Measurements from ENCODE around the gene A3GALT2. TPM values are rescaled to one million over a fixed set of nuclear protein-coding genes. Genes with fewer than 3 reads are reported as not detected.

A3GALT2 gene
- total and polyA plus RNA-seq, 9 donors, result not detected

- no peak overlapping the region for H3K4me3 ChIP-seq
- intact Hi-C loops (cut with DNase I), result no loop called here
These were observed 43.6 kb upstream of the A3GALT2 start for GRCh38 chr1:33364565-33364918.

GRCh38 chr1:33363470-33363861 is 42.6 kb upstream of the A3GALT2 start:
- Histone ChIP-seq H3K9me3 (no peaks in the 10 kb centered on the region), H3K4me1 (ENCODE audit: insufficient read depth) (peaks cover 17% of the 10 kb centered on the region), H3K27ac (peak overlapping the region; percentile 55 to 68), H3K27me3 (no peaks in the 10 kb centered on the region), H3K36me3 (no peaks in the 10 kb centered on the region), H3K4me3 (no peak overlapping the region)
- WGBS, 3 donors, result 22 to 59% (median 35%) methylated on average over 5 of the region's 5 CpGs
- TF ChIP-seq EP300 (IDR thresholded peaks at IDR 0.05) (no peak), CTCF (IDR thresholded peaks at IDR 0.05) (no peak), POLR2A (IDR thresholded peaks at IDR 0.05) (no peak)
- peak in 1 of 5 donors; percentile 30 for DNase-seq
- intact Hi-C loops (cut with DNase I), result no loop called here

More at GRCh38 chr1:33364565-33364918, 43.6 kb upstream of the A3GALT2 start:
- no peaks in the 10 kb centered on the region for H3K27me3 ChIP-seq
- WGBS, 3 donors, result 15 to 16% (median 16%) methylated on average over 2 of the region's 2 CpGs
- H3K4me1 ChIP-seq (ENCODE audit: insufficient read depth), result peaks cover 17% of the 10 kb centered on the region
- peak overlapping the region; percentile 60 to 67 for H3K27ac ChIP-seq
- H3K36me3 ChIP-seq, result no peaks in the 10 kb centered on the region
- no peak for DNase-seq
- TF ChIP-seq POLR2A (IDR thresholded peaks at IDR 0.05) (no peak), EP300 (IDR thresholded peaks at IDR 0.05) (no peak), CTCF (IDR thresholded peaks at IDR 0.05) (no peak)
- H3K9me3 ChIP-seq, result no peaks in the 10 kb centered on the region

GRCh38 chr1:33363021-33363420 is 42.1 kb upstream of the A3GALT2 start:
- no peak overlapping the region for H3K4me3 ChIP-seq
- intact Hi-C loops (cut with DNase I), result no loop called here
- no peaks in the 10 kb centered on the region for H3K36me3 ChIP-seq
- 28 to 41% (median 31%) methylated on average over 5 of the region's 5 CpGs for WGBS, 3 donors
- H3K27me3 ChIP-seq, result no peaks in the 10 kb centered on the region
- no peaks in the 10 kb centered on the region for H3K9me3 ChIP-seq
- DNase-seq, result no peak
- H3K27ac ChIP-seq, result peak overlapping the region; percentile 35 to 68
- peaks cover 17% of the 10 kb centered on the region for H3K4me1 ChIP-seq (ENCODE audit: insufficient read depth)
- TF ChIP-seq POLR2A (IDR thresholded peaks at IDR 0.05) (no peak), EP300 (IDR thresholded peaks at IDR 0.05) (no peak), CTCF (IDR thresholded peaks at IDR 0.05) (no peak)

- DNase-seq, result no peak
- no peak for TF ChIP-seq POLR2A (IDR thresholded peaks at IDR 0.05)
- no peak for TF ChIP-seq CTCF (IDR thresholded peaks at IDR 0.05)
- no peak for TF ChIP-seq EP300 (IDR thresholded peaks at IDR 0.05)
- Histone ChIP-seq H3K4me3 (no peak overlapping the region), H3K27ac (no peak overlapping the region), H3K4me1 (ENCODE audit: insufficient read depth) (peaks cover 17% of the 10 kb centered on the region), H3K9me3 (no peaks in the 10 kb centered on the region), H3K36me3 (no peaks in the 10 kb centered on the region), H3K27me3 (no peaks in the 10 kb centered on the region)
- 36 to 58% (median 51%) methylated on average over 11 of the region's 11 CpGs for WGBS, 3 donors
- intact Hi-C loops (cut with DNase I), result no loop called here
These were observed 40.8 kb upstream of the A3GALT2 start for GRCh38 chr1:33361532-33362235.

Data from ovary (tissue), 9 donors.